Measurements from ENCODE around the gene COMMD7. TPM values are rescaled to one million over a fixed set of nuclear protein-coding genes. Genes with fewer than 3 reads are reported as not detected.

The COMMD7 gene
- total and polyA plus RNA-seq, 2 of the 4 experiments (the other 2 are of a cell fraction): 51.8 to 67.5 TPM

DNA sequence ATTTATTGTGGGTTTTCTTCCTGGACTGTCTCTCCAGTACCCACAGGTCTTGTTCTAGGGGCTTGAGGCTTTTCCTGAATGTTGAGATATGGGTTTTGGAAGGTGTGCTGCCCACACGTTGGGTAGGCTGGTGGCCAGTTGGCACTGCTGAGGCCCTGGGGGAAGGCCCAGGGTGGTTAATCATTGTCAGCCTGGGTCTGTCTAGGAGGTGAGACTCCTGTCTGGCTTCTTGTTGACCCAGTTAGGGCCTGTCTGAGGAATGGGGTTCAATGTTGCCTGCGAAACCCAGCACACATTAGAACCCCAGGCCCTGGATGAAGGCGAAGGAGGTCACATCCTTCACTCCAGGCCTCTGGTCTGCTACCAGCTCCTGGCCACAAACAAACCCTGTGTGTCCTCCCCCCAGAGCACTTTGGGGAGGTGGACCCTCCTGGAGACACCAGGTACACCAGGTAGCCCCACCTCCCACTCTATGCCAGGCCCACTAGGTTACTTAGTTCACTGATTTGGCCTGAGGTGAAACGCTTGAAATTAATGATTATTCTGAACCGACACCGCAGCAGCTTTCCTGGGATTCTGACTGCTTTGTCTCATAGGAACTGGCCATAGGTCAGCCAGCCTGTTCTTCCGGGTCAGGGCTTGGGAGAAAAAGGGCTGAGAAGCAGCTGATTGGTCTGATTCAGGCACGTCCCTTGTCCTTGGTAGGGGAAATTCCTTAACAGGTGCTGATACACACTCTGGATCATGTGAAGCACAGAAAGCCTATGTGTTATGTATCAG is 34.1 kb upstream of the COMMD7 start:
- WGBS, 2 experiments (ENCODE audit: extremely low coverage in 2 of 2, insufficient read length in 1 of 2): 100% methylated on average over 5 of the region's 8 CpGs; no CpG with 5 or more reads in 1 of the 2 experiments
- H2BK20ac ChIP-seq (ENCODE audit: low read depth, low read length): no peak overlapping the region
- H3K14ac ChIP-seq (replicated peaks; ENCODE audit: low read depth, low read length): no peak overlapping the region
- no peak overlapping the region for H3K4me3 ChIP-seq (ENCODE audit: insufficient read depth, low read depth, low read length)
- dilution Hi-C loops (cut with HindIII; ENCODE audit: low sequenced_read_pairs, unreplicated experiment) (no loop called here), in situ Hi-C loops (cut with MboI; ENCODE audit: low sequenced_read_pairs) (loop anchor here (10.0 kb wide), 1 partner anchor 263 kb away; no protein-coding TSS in a partner anchor), intact Hi-C loops (cut with micrococcal nuclease) (loop anchor here (5.0 kb wide), 1 partner anchor 255 kb away; no protein-coding TSS in a partner anchor)
- H3K9me3 ChIP-seq (ENCODE audit: control insufficient read depth, insufficient read depth, low read length): no peaks in the 10 kb centered on the region
- DNase-seq (no peak), ATAC-seq (ENCODE audit: low read depth) (no peak)
- no peak overlapping the region for H3K18ac ChIP-seq (ENCODE audit: low read depth, low read length)
- no peak overlapping the region for H4K91ac ChIP-seq (ENCODE audit: insufficient read depth, low read depth, low read length)
- no peaks in the 10 kb centered on the region for H3K27me3 ChIP-seq (ENCODE audit: control insufficient read depth, insufficient read depth, low read length)
- H4K20me1 ChIP-seq (ENCODE audit: insufficient read depth, low read length): peaks cover 3% of the 10 kb centered on the region; the same call in 1 of the 2 replicates
- peaks cover 1% of the 10 kb centered on the region; the same call in 1 of the 2 replicates for H3K36me3 ChIP-seq (ENCODE audit: control insufficient read depth, insufficient read depth, low read length)
- no peak overlapping the region for H3K9ac ChIP-seq (ENCODE audit: low read depth, low read length)
- TF ChIP-seq MAZ (IDR thresholded peaks at IDR 0.05; ENCODE audit: borderline replicate concordance, low read depth, low read length) (no peak), CTCF (conservative IDR thresholded peaks at IDR 0.05; ENCODE audit: low read depth, low read length) (no peak), RAD21 (IDR thresholded peaks at IDR 0.05; ENCODE audit: low read length) (no peak), CEBPB (IDR thresholded peaks at IDR 0.05; ENCODE audit: low read depth, low read length) (no peak), RCOR1 (IDR thresholded peaks at IDR 0.05; ENCODE audit: insufficient replicate concordance, low read length) (no peak), FOS (IDR thresholded peaks at IDR 0.05; ENCODE audit: low read depth, low read length) (no peak), MXI1 (IDR thresholded peaks at IDR 0.05; ENCODE audit: borderline replicate concordance, low read depth, low read length) (no peak), CHD1 (IDR thresholded peaks at IDR 0.05; ENCODE audit: low read depth, low read length) (no peak), NFE2L2 (IDR thresholded peaks at IDR 0.05; ENCODE audit: low read depth, low read length) (no peak), MAFK (IDR thresholded peaks at IDR 0.05; ENCODE audit: low read depth, low read length) (no peak), BHLHE40 (IDR thresholded peaks at IDR 0.05; ENCODE audit: low read depth, low read length) (no peak)
- TF ChIP-seq, protein P1, sequence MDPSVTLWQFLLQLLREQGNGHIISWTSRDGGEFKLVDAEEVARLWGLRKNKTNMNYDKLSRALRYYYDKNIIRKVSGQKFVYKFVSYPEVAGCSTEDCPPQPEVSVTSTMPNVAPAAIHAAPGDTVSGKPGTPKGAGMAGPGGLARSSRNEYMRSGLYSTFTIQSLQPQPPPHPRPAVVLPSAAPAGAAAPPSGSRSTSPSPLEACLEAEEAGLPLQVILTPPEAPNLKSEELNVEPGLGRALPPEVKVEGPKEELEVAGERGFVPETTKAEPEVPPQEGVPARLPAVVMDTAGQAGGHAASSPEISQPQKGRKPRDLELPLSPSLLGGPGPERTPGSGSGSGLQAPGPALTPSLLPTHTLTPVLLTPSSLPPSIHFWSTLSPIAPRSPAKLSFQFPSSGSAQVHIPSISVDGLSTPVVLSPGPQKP (IDR thresholded peaks at IDR 0.05; ENCODE audit: borderline replicate concordance, low read depth, low read length): no peak
- TF ChIP-seq, protein P2, sequence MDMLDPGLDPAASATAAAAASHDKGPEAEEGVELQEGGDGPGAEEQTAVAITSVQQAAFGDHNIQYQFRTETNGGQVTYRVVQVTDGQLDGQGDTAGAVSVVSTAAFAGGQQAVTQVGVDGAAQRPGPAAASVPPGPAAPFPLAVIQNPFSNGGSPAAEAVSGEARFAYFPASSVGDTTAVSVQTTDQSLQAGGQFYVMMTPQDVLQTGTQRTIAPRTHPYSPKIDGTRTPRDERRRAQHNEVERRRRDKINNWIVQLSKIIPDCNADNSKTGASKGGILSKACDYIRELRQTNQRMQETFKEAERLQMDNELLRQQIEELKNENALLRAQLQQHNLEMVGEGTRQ (IDR thresholded peaks at IDR 0.05; ENCODE audit: low read depth, low read length): no peak
- H2BK5ac ChIP-seq (ENCODE audit: low read depth, low read length, poor library complexity, severe bottlenecking): no peak overlapping the region
- no peak overlapping the region for H3K4me2 ChIP-seq (ENCODE audit: low read depth, low read length)
- no peak overlapping the region for H3K4ac ChIP-seq (ENCODE audit: low read depth, low read length)
- no peak overlapping the region for H4K5ac ChIP-seq (ENCODE audit: low read depth, low read length)
- no peak overlapping the region for H2AFZ ChIP-seq (replicated peaks; ENCODE audit: low read length, poor library complexity)
- no peak overlapping the region for H3K56ac ChIP-seq (ENCODE audit: extremely low read depth, insufficient read depth, low read length)
- H3K9me1 ChIP-seq (ENCODE audit: insufficient read depth, low read length): 0 out of 2 replicates have a peak, but pooled peaks cover 2% of the 10 kb centered on the region
- H2BK15ac ChIP-seq (ENCODE audit: low read depth, low read length): no peak overlapping the region
- peaks cover 7 to 20% of the 10 kb centered on the region in 2 experiments; a peak in 3 of 4 replicates for H3K79me1 ChIP-seq (ENCODE audit: low read depth in 1 of 2, low read length in 2 of 2)
- H3K23ac ChIP-seq (ENCODE audit: low read depth, low read length): no peak overlapping the region
- no TSS peak for BruUV-seq (replicated peaks)
- no peaks in the 10 kb centered on the region for H3K4me1 ChIP-seq (ENCODE audit: control insufficient read depth, insufficient read depth, low read length)
- CTCF ChIA-PET: interaction anchor here (0.5 to 1.7 kb wide), 11 partner anchors 7 to 256 kb away, joined by 3 to 19 read pairs (median 4); partner anchors contain the start of genes C20orf203 and DNMT3B
- H2AK5ac ChIP-seq (ENCODE audit: low read depth, low read length): no peak overlapping the region
- H3K27ac ChIP-seq (ENCODE audit: insufficient read depth, low read length): no peak overlapping the region
- H2AK9ac ChIP-seq (replicated peaks; ENCODE audit: low read depth, low read length, poor library complexity): no peak overlapping the region
- H4K8ac ChIP-seq (ENCODE audit: low read depth in 2 of 2, low read length in 2 of 2): no peak overlapping the region
- H2BK120ac ChIP-seq (ENCODE audit: low read depth, low read length): no peak overlapping the region
- POLR2A ChIA-PET (ENCODE audit: unreplicated experiment): no interaction called here

All from IMR-90 (cell line).